GM18517 (cell line): ENCODE results near the gene ZNF496.
"Not testable (repeated sequence)": the region's sequence is repeated elsewhere in the genome, so short reads cannot be mapped to it uniquely, and the experiment has no call there.

ENCODE experiments used
- ATAC-seq: cut with Tn5 transposase; IDR thresholded peaks from one replicate; pipeline ENCODE4 v1.9.1; 2021; ENCODE audit warnings: mild to moderate bottlenecking, moderate library complexity; ENCODE audit not compliant: unreplicated experiment

ZNF496 gene

DNA sequence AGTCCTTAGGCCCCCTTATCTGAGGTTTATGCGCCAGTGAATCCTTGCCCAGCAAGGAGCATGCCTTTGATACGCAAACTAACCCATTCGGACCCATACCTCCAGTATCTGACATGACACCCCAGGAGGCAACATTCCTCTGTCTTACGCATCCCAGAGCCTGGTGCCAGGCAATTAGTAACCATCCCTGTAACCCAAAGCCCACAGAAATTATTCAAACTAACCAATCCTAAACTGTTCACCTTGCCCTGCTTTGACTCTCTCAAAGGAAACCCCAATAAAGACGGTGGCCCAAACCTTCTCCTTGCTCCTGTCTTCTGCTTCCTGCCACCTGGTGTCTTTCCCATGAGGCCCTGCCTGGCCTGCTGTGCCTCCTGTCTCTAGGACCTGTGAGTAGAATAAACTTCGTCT lies 36.4 kb downstream of the ZNF496 start:
- ATAC-seq, result no peak

DNA sequence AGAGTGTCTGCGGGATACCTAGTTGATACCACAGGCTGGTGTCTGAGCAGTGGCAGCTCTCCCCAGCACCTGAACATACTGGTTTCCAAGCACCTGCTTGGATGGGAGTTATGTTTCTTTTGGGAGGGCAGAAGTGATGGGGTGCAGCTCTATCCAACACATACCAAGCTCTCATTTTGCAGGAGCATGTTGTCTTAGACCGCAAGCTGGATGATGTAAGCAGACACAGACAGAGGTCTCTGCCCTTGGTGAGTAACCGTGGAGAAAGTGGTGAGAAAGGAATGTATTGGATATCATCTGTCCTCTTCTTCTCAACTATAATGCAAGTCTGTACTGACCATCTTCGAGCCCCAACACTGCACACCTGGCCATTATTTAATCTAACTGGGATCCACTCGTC lies 37.4 kb downstream of the ZNF496 start:
- ATAC-seq, result no peak

DNA sequence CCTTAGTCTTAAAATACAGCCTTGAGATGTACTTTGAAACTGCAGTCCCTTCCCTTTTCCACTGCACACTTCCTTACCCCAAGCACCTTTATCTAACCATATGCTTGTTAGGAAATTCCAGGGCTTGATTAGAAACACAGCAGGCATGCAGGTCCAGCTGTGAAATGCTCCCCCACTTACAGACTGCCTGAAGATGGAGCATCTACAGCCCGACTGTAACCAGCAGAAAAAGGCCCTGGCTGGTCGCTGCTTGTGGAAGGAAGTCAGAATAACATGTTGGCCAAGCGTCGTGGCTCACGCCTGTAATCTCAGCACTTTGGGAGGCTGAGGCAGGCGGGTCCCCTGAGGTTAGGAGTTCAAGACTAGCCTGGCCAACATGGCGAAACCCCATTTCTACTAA lies 38.6 kb downstream of the ZNF496 start:
- no peak for ATAC-seq

DNA sequence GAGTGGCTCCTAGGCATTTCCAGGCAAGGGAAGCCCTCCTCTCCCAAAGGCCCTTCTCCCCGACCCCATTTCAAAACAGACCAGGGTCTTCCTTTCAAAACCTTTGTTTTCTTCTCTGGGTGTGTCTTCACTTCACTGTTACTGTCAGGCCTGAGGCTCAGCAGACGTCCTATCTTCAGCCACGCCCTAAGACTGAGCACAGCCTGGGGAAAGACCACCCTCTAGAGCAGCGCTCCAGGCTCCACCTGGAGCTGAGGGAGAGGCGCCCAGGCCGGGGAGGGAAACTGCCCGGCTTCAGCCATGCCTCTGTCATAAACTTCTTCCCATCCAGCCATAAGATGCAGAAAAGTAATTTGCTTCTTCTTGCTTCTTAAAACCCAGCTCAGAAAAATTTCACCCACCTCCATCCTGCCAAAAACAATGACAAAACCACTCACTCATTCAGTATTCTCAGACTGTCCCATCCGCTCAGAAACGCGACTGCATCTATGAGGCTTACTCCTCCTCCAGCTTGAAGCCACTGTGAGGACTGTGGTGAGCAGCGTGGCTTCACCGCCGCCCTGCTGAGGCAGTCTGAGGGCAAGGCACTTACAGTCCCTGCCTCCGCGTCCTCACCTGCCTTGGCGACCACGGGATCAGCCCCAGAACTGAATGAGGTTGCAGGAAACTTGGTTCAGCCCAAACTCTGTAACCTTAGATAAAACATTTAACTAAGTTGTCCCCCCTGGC lies 39.7 kb downstream of the ZNF496 start:
- ATAC-seq, result no peak

DNA sequence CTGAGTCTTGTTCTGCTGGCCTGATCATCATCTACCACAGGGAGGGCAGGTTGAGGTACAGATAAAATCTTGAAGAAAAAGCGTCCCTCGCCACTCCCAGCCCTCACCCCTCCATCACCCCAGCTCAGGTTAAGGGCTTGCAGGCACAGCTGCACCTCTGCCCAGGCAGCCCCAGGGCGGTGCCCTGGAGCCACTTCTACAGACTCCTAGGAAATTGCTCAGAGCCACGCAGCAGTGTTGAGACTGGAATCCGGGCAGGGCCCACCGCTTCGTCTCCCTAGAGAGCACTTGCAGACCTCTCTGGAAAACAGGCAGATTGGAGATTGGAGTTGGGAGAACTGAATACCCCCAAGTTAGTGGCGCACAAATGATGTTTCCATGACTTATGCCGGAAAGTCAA lies 40.5 kb downstream of the ZNF496 start:
- ATAC-seq, result no peak

DNA sequence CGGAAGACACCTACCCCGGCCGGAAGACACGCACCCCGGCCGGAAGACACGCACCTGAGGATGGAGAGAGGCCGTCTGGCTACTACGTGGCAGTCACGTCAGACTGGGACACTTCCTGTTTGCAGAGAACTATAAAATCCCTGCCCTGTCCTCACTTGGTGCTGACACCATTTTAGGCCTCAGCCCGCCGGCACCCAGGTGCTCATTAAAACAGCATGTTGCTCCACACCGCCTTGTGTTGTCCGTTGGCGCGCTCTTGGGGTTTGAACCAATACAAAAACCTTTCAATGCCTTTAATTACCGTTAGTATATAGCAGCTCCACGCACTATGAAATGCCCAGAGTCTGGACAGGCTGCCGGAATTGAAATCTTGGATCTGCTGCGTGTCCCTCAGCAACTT lies 41.1 kb downstream of the ZNF496 start:
- no peak for ATAC-seq

DNA sequence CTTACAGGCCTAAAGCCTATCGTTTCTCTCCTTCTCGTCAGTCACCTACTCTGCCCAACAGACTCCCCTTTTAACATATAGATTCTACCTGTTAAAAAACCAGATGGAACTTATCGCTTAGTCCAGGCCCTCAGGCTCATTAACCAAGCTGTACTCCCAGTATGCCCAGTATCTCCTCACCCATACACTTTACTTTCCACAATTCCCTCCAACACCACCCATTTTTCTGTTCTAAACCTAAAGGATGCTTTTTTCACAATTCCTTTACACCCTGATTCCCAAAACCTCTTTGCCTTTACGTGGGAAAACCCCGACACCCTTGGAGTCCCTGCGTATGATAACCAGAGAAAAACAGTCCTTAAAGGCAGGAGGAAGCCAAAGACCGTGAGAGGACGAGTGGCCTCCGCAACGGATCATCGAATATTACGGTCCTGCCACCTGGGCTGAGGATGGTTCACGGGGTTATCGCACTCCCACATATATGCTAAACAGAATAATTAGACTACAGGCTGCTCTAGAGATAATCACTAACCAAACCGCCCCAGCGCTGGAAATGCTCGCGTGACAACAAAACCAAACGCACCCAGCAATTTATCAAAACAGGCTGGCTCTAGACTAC lies 42.3 kb downstream of the ZNF496 start:
- ATAC-seq, result not testable (repeated sequence)

DNA sequence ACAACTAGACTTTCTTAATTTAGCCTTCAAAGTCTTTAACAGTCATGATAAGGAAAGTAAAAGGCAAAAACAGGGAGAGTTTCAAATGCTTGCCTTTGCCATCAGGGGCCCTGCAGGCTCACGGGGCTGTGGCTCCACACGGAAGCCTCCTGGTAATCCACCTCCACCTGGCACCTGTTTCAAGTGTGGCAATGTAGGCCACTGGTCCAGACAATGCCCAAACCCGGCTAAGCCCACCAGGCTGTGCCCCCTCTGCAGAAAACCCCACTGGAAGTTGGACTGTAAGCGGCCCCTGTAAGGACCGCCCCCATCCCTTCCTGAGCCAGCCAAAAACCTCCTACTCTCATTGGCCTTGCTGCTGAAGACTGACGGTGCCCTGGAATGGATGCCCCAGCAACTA lies 43.3 kb downstream of the ZNF496 start:
- no peak for ATAC-seq

DNA sequence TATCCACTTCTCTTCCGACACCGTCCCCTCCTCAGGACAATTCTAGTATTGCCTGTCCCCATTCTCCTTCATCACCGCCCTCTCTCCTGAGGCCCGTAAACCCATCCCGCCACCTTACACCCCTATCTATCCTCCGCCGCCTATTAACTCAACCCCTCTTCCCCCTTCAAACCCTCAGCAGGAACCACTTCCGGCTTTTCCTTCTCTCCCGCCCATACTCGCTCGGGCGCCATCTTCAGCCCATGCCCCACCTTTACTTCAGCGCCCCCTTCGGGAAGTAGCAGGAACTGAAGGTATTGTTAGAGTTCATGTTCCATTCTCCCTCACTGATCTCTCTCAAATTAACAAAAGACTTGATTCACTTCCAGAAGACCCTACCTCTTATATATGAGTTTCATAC lies 44.2 kb downstream of the ZNF496 start:
- ATAC-seq, result no peak

DNA sequence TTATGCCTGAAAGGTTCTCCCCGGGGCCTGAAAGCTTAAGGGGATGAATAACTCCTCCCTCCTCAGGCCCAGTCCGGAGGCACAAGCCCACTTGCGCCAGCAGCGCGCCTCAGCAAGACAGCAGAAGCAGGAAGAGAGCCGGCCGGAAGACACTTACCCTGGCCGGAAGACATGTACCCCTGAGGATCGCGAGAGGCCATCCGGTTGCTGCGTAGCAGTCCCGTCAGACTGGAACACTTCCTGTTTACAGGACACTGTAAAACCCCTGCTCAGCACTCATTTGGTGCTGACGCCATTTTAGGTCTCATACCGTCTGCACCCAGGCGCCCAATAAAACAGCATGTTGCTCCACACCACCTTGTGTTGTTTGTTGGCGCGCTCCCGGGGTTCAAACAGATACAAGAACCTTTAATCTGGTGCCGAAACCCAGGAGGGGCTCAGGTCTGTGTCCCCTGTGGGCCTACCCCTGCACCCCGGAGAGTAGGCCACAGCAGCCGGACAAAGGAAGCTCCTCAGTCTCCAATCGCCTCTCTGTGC lies 45.5 kb downstream of the ZNF496 start:
- ATAC-seq, result no peak

DNA sequence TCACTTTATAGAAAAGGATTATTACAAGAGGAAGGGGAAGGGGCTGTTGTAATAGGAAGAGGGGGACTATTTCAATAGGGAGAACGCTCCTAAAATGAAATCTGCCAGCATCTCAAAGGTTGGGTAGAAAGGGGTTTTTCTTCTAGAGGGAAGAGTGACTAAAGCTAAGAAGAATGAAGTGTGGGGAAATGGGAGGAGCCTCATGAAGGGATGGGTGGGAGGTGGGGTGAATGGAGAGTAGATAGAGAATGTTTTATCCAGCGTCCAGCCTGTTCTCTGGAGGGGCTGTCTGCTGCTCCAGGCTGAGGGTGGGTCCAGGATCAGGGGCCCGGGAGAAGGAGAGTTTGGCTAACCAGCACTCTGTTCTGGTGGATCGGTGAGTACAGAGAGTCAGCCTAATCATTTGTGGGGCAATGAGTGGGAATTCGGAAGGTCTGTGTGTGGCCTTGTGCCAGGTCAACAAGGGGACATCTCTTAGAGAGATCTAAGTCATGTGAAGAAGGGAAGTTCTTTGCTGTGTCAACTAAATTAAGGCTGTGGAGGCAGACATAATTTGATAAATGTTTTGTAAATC lies 50.6 kb downstream of the ZNF496 start:
- no peak for ATAC-seq

DNA sequence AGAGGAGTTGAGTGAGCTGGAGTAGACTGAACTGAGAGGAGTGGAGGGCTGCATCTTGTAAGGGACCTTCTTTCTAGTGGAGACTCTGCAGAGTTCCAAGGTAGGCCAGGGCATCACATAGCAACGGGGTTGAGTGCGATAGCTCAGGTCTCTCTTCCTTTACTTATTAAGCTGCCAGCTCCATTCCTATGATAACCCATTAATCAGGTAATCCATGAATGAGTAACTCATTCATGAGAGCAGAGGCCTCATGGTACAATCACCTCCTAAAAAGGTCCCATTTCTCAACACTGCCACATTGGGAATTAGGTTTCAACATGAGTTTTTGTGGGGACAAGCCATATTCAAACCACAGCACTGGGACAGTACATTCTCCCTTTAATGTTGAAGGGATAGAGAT lies 54.5 kb downstream of the ZNF496 start:
- ATAC-seq, result no peak

DNA sequence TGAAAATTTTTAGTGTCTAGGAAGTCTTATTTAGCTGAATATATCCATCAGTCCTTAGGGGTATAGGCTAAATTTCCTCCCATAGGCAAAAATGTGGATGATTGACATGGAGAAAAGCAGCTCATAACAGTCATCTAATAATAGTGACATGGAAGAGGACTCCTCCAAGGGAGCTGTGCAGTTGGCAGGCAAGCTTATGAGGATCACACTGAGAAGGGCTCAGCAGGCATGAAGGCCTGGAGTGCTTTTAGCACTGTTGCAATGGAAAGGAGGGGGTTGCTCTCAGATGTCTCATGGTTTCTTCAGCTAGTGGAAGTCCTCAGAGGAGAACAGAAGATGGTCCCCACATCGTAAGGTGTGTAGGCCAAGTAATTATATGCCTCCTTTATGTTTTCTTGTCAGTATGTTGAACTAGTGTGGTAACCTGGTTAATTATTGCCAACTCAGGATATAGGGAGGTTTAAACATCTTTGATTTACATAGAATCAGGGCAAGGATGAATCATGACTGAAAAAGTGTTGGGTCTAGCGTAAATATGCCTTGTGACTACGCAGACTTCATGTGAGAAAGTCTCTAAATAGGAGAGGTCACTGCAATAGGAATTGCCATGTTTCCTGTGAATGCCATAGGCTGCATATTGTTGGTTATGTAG lies 56.9 kb downstream of the ZNF496 start:
- ATAC-seq, result no peak

DNA sequence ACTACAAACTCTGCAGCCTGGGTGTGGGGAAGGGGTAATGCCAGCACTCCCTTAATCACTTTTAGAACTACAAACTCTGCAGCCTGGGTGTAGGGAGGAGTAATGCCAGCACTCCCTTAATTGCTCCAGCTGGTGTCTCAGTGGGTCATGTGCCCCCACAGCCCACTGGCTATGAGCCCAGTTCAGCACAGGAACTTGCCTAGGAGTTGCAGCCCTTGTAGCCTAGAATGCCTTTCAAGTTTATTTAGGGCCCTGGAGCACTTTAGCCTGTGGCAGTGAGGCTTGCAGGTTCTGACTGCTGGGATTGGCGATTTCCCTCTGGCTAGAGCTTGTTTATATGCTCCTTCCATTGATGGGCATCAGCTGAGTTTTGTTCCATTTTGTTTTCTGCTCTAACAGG lies 58.7 kb downstream of the ZNF496 start:
- no peak for ATAC-seq

DNA sequence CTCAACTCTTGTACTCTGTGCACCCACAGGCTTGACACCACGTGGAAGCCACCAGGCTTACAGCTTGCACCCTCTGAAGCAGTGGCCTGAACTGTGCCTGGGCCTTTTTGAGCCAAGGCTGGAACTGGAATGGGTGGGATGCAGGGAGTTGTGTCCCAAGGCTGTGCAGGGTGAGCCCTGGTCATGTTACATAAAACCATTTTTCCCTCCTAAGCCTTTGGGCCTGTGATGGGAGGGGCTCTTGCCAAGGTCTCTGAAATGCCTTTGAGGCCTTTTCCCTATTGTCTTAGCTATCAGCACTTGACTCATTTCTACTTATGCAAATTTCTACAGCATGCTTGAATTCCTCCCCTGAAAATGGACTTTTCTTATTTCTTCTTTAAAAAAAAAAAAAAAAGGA lies 61.7 kb downstream of the ZNF496 start:
- ATAC-seq, result no peak

DNA sequence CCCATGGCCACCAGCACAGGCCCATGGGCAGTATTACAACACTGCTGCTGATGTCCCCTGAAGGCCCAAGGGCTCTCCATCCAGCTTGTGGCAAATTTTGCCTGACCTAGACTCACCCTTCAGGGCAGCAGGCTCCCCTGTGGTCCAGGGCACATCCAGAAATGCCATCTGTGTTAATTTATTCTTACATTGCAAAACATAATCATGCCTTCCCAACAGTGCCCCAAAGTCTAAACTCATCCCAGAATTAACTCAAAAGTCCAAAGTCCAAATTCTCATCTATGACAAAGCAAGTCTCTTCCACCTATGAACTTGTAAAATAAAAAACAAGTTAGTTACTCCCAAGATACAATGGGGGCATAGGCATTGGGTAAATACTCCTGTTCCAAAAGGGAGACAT lies 62.5 kb downstream of the ZNF496 start:
- ATAC-seq, result no peak

DNA sequence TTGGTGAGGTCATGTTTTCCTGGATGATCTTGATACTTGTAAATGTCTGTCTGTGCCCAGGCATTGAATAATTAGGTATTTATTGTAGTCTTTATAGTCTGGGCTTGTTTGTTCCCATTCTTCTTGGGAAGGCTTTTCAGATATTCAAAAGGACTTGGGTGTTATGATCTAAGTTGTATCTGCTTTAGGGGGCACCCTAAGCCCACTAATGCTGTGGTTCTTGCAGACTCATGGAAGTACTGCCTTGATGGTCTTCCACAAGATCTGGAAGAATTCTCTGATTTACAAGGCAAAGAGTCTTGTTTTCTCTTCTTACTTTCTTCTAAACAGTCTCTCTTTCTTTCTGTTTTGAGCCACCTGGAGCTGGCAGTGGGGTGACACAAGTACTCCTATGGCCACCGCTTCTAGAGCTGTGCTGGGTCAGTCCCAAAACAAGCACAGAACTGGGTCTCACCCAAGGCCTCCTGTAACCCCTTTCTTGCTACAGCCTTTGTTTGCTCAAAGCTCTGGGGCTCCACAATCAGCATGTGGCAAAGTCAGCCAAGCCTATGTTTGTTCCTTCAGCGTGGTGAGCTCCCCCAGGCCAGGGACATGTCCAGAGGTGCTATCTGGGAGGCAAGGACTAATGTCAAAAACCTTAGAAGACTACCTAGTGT lies 63.1 kb downstream of the ZNF496 start:
- ATAC-seq, result no peak

DNA sequence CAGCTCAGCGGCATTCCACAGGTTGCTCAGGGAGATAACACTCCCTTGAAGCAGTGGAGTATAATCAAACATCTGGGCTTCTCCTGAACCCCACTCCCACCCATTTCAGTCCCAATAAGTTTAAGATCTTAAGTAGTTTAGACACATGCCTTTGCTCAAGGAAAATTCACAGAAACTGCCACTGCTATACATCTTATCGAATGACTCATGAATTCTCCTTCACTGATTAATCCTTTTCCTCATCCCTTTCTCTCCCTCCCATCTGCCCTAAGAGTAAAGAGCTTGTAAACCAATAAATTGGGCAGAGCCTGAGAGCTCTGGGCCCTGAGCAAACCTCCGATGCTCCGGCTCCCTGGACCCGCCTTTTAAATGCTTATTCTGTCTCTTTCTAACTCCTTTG lies 65.6 kb downstream of the ZNF496 start:
- no peak for ATAC-seq

DNA sequence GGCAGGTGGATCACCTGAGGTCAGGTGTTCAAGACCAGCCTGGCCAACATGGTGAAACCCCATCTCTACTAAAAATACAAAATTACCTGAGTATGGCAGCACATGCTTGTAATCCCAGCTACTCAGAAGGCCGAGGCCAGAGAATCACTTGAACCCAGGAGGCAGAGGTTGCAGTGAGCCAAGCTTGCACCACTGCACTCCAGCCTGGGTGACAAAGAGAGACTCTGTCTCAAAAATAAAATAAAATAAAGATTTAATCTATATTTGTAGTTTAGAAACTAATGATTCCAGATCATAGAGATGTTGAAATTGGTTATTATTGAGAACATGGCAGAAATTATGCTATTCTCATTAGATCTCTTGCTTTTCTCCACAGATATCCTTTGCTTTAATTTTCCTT lies 75.9 kb downstream of the ZNF496 start, which contains the start of gene VN1R5:
Gene VN1R5, plus strand, starts transcription at position 301 of the 400 bp plus-strand sequence.
- ATAC-seq, result not testable (repeated sequence)

DNA sequence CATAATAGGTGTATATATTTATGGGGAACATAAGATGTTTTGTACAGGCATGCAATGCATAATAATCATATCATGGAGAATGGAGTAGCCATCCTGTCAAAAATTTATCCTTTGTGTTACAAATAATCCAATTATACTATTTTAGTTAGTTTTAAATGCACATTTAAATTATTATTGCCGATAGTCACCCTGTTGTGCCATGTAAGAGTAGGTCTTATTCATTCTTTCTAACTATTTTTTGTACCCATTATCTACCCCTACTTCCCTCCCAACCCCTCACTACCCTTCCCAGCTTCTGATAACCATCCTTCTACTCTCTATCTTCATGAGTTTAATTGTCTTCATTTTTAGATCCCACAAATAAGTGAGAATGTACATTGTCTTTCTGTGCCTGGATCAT lies 84.1 kb downstream of the ZNF496 start:
- ATAC-seq, result no peak
